ENCODE measurements around the gene PEX11A. TPM values are rescaled to one million over a fixed set of nuclear protein-coding genes. Genes with fewer than 3 reads are reported as not detected.

PEX11A gene
- total RNA-seq, 1 donor from 2014 or later = 10.1 TPM

GRCh38 chr15:89646416-89647141, 44.0 kb downstream of the PEX11A start:
- ATAC-seq (peak; percentile 5 to 8), DNase-seq (no peak)
- intact Hi-C loops (cut with DNase I) = no loop called here
- Histone ChIP-seq H3K4me1 (no peaks in the 10 kb centered on the region), H3K4me3 (no peak overlapping the region), H3K36me3 (no peaks in the 10 kb centered on the region), H3K9me3 (no peaks in the 10 kb centered on the region), H3K27me3 (ENCODE audit: low read depth) (no peaks in the 10 kb centered on the region), H3K27ac (no peak overlapping the region)
- TF ChIP-seq CTCF (IDR thresholded peaks at IDR 0.05) = no peak

- Histone ChIP-seq H3K9me3 (no peaks in the 10 kb centered on the region), H3K27ac (no peak overlapping the region), H3K36me3 (no peaks in the 10 kb centered on the region), H3K4me3 (no peak overlapping the region), H3K4me1 (no peaks in the 10 kb centered on the region), H3K27me3 (ENCODE audit: low read depth) (no peaks in the 10 kb centered on the region)
- intact Hi-C loops (cut with DNase I) = no loop called here
- ATAC-seq (no peak), DNase-seq (no peak)
- no peak for TF ChIP-seq CTCF (IDR thresholded peaks at IDR 0.05)
Measured at GRCh38 chr15:89645680-89646079, 44.9 kb downstream of the PEX11A start.

- Histone ChIP-seq H3K9me3 (no peaks in the 10 kb centered on the region), H3K4me1 (no peaks in the 10 kb centered on the region), H3K4me3 (no peak overlapping the region), H3K27me3 (ENCODE audit: low read depth) (no peaks in the 10 kb centered on the region), H3K27ac (no peak overlapping the region), H3K36me3 (no peaks in the 10 kb centered on the region)
- no peak for DNase-seq
- intact Hi-C loops (cut with DNase I) = no loop called here
- peak in 1 of 2 donors; percentile 11 for ATAC-seq
- no peak for TF ChIP-seq CTCF (IDR thresholded peaks at IDR 0.05)
Measured at GRCh38 chr15:89642106-89642505, 48.4 kb downstream of the PEX11A start.

- Histone ChIP-seq H3K27me3 (ENCODE audit: low read depth) (no peaks in the 10 kb centered on the region), H3K27ac (no peak overlapping the region), H3K4me3 (no peak overlapping the region), H3K9me3 (no peaks in the 10 kb centered on the region), H3K4me1 (no peaks in the 10 kb centered on the region), H3K36me3 (no peaks in the 10 kb centered on the region)
- TF ChIP-seq CTCF (IDR thresholded peaks at IDR 0.05) = no peak
- intact Hi-C loops (cut with DNase I) = no loop called here
- DNase-seq = no peak
- ATAC-seq = no peak
Measured at GRCh38 chr15:89641053-89641452, 49.5 kb downstream of the PEX11A start.

- intact Hi-C loops (cut with DNase I) = no loop called here
- no peak overlapping the region for H3K27ac ChIP-seq
- H3K9me3 ChIP-seq = no peaks in the 10 kb centered on the region
- ATAC-seq (no peak), DNase-seq (no peak)
- H3K27me3 ChIP-seq (ENCODE audit: low read depth) = no peaks in the 10 kb centered on the region
- no peak for TF ChIP-seq CTCF (IDR thresholded peaks at IDR 0.05)
- no peaks in the 10 kb centered on the region for H3K4me1 ChIP-seq
- no peak overlapping the region for H3K4me3 ChIP-seq
- no peaks in the 10 kb centered on the region for H3K36me3 ChIP-seq
Measured at GRCh38 chr15:89640245-89640644, 50.3 kb downstream of the PEX11A start.

All from lower lobe of right lung (tissue), 2 donors.